ENCODE data around the gene BMP7. TPM values are rescaled to one million over a fixed set of nuclear protein-coding genes. Genes with fewer than 3 reads are reported as not detected.

Gene BMP7
- total and polyA plus RNA-seq, 2 of the 8 experiments (the other 6 are each of a cell fraction or from before 2014, with no cell fraction given), result 9.2 to 14.7 TPM

DNA sequence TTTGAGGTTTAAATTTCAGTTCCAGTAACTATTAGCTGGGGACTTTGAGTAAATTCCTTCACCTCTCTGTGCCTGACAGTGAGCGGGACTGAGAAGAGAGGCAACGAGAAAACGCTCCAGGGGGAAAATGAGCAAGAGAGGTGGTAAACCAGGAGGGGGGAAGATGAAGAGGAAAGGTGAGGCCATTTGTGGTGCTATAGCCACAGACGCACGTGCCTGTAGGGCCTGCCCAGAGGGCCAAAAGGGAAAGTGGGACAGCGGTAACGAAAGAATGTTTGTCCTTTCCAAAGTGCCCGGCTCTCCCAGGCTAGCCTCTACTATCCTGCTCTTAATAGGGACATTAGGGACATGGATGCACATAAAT, 99.2 kb downstream of the BMP7 start:
- H2BK5ac ChIP-seq (ENCODE audit: low read depth, low read length), result no peak overlapping the region
- H3K9ac ChIP-seq (replicated peaks in 1 of 4; ENCODE audit: extremely low read depth in 1 of 4, low read depth in 3 of 4, low read length in 3 of 4), result no peak overlapping the region
- 90% methylated on average over 8 of the region's 8 CpGs; no CpG with 5 or more reads in 1 of the 2 experiments for WGBS, 2 experiments (ENCODE audit: extremely low coverage in 1 of 2, insufficient coverage in 1 of 2, insufficient read length in 1 of 2, insufficient replicate concordance in 2 of 2, low coverage in 1 of 2, low lambda C conversion rate in 2 of 2, missing lambda C conversion rate in 1 of 2)
- H3K27ac ChIP-seq (ENCODE audit: low read depth, low read length), result no peak overlapping the region
- H3K27me3 ChIP-seq (replicated peaks in 1 of 4; ENCODE audit: control insufficient read depth in 3 of 4, extremely low read depth in 1 of 4, insufficient read depth in 3 of 4, low read length in 3 of 4), result no peaks in the 10 kb centered on the region
- peaks cover 0 to 3% (median 0%) of the 10 kb centered on the region in 4 experiments; a peak in 1 of 7 replicates for H3K4me1 ChIP-seq (replicated peaks in 1 of 4; ENCODE audit: control insufficient read depth in 3 of 4, insufficient read depth in 4 of 4, low read length in 3 of 4)
- H2BK20ac ChIP-seq (ENCODE audit: low read length), result no peak overlapping the region
- H3K4me3 ChIP-seq (ENCODE audit: extremely low read depth in 1 of 4, insufficient read depth in 2 of 4, low read depth in 3 of 4, low read length in 4 of 4), result no peak overlapping the region
- no peaks in the 10 kb centered on the region for H3K23me2 ChIP-seq (ENCODE audit: low read depth, low read length)
- H2AFZ ChIP-seq (ENCODE audit: low read length), result no peak overlapping the region
- TF ChIP-seq RAD21 (IDR thresholded peaks at IDR 0.05 in 1 of 2, conservative IDR thresholded peaks at IDR 0.05 in 1 of 2; ENCODE audit: low read depth in 2 of 2, low read length in 2 of 2) (no peak), POU5F1 (IDR thresholded peaks at IDR 0.05; ENCODE audit: low read depth, low read length) (no peak), PHF8 (conservative IDR thresholded peaks at IDR 0.05; ENCODE audit: low read depth, low read length) (no peak), EZH2 (IDR thresholded peaks at IDR 0.05; ENCODE audit: low read depth, low read length, severe bottlenecking) (no peak), GTF2F1 (IDR thresholded peaks at IDR 0.05; ENCODE audit: borderline replicate concordance, low read depth, low read length) (no peak), CHD2 (IDR thresholded peaks at IDR 0.05; ENCODE audit: low read length) (no peak)
- CTCF ChIA-PET (ENCODE audit: partially characterized antibody), result interaction anchor here (2.5 kb wide), 1 partner anchor 165 kb away, joined by 7 read pairs; no protein-coding TSS in a partner anchor
- POLR2A ChIA-PET (ENCODE audit: partially characterized antibody), result no interaction called here
- no peaks in the 10 kb centered on the region for H3K79me2 ChIP-seq (ENCODE audit: control insufficient read depth in 1 of 2, insufficient read depth in 2 of 2, low read length in 2 of 2)
- no peak overlapping the region for H2BK120ac ChIP-seq (replicated peaks; ENCODE audit: low read depth, low read length)
- H4K8ac ChIP-seq (ENCODE audit: extremely low read depth, insufficient read depth, low read length), result no peak overlapping the region
- no peak for DNase-seq (ENCODE audit: low read depth in 1 of 2, low spot score in 2 of 2)
- H3K79me1 ChIP-seq (ENCODE audit: low read depth, low read length), result no peaks in the 10 kb centered on the region
- H4K5ac ChIP-seq (ENCODE audit: insufficient read length, low read depth, low read length), result no peak overlapping the region
- no peak overlapping the region for H3K14ac ChIP-seq (ENCODE audit: insufficient read length)
- H3K18ac ChIP-seq (ENCODE audit: extremely low read depth, low read length), result no peak overlapping the region
- H2BK12ac ChIP-seq (ENCODE audit: low read depth, low read length), result no peak overlapping the region
- H2BK15ac ChIP-seq (ENCODE audit: low read length), result no peak overlapping the region
- no peak overlapping the region for H2AK5ac ChIP-seq (ENCODE audit: low read depth, low read length)
- H3K56ac ChIP-seq (replicated peaks; ENCODE audit: insufficient read length, low read depth, low read length), result no peak overlapping the region
- H3K4me2 ChIP-seq (ENCODE audit: insufficient read depth in 1 of 2, low read depth in 2 of 2, low read length in 2 of 2), result no peak overlapping the region
- no peak overlapping the region for H3K23ac ChIP-seq (ENCODE audit: insufficient read length)
- peaks cover 0 to 8% (median 0%) of the 10 kb centered on the region in 4 experiments; a peak in 2 of 8 replicates for H3K36me3 ChIP-seq (ENCODE audit: control insufficient read depth in 2 of 4, insufficient read depth in 4 of 4, low read length in 3 of 4)
- H4K91ac ChIP-seq (replicated peaks; ENCODE audit: insufficient read length, low read length), result no peak overlapping the region
- no peak for FAIRE-seq
- H3K9me3 ChIP-seq (ENCODE audit: insufficient read depth in 2 of 2, low read depth in 1 of 2, low read length in 1 of 2), result peaks cover 0 to 11% of the 10 kb centered on the region in 2 experiments; a peak in 2 of 4 replicates
- no peaks in the 10 kb centered on the region for H4K20me1 ChIP-seq (replicated peaks in 1 of 2; ENCODE audit: control insufficient read depth in 1 of 2, insufficient read depth in 2 of 2, low read length in 2 of 2)
- H3K4ac ChIP-seq (replicated peaks; ENCODE audit: insufficient read length, low read depth, low read length), result no peak overlapping the region

Measured in H1 (cell line).